Activated T-helper 17 cell treated with anti-CD3 and anti-CD28 coated beads, Interleukin-2, amount 50 U/mL, for 72 hours (primary cell): Measurements from ENCODE around the gene SLC8A1. TPM values are rescaled to one million over a fixed set of nuclear protein-coding genes. Genes with fewer than 3 reads are reported as not detected.

Source experiments
- ATAC-seq: fragments of 150-1000 bp; cut with Tn5 transposase; replicated peaks from 2 replicates; pipeline ENCODE4 v1.10.0; 2021; ENCODE audit warnings: mild to moderate bottlenecking, moderate library complexity
- H3K27ac Mint-ChIP-seq: one replicate; pipeline ENCODE4 v1.8.0; 2022; ENCODE audit warnings: mixed read lengths
- H3K27me3 Mint-ChIP-seq: one replicate; pipeline ENCODE4 v1.8.0; 2022; ENCODE audit warnings: mixed read lengths
- H3K36me3 Mint-ChIP-seq: one replicate; pipeline ENCODE4 v1.8.0; 2022; ENCODE audit warnings: low read depth, mild to moderate bottlenecking, mixed read lengths
- H3K4me1 Mint-ChIP-seq: one replicate; pipeline ENCODE4 v1.8.0; 2022; ENCODE audit warnings: mixed read lengths
- H3K4me3 Mint-ChIP-seq: one replicate; pipeline ENCODE4 v1.8.0; 2022; ENCODE audit warnings: mild to moderate bottlenecking, mixed read lengths
- H3K9me3 Mint-ChIP-seq: one replicate; pipeline ENCODE4 v1.8.0; 2022; ENCODE audit warnings: mixed read lengths
- total RNA-seq, 2 donors: library from RNA; stranded (reverse); gene quantifications; one replicate each; pipeline ENCODE4 v1.2.3, GENCODE V29; 2022

The SLC8A1 gene
- total RNA-seq, 2 donors from 2014 or later: 0.45 TPM; not detected in 1

GRCh38 chr2:40251137-40251536 is 200.8 kb downstream of the SLC8A1 start:
- no peaks in the 10 kb centered on the region for H3K36me3 Mint-ChIP-seq
- ATAC-seq: no peak
- no peaks in the 10 kb centered on the region for H3K9me3 Mint-ChIP-seq
- no peak overlapping the region for H3K27ac Mint-ChIP-seq
- H3K27me3 Mint-ChIP-seq: no peaks in the 10 kb centered on the region
- H3K4me3 Mint-ChIP-seq: no peak overlapping the region
- H3K4me1 Mint-ChIP-seq: no peaks in the 10 kb centered on the region

GRCh38 chr2:40249577-40249976 is 202.3 kb downstream of the SLC8A1 start:
- H3K4me1 Mint-ChIP-seq: no peaks in the 10 kb centered on the region
- no peak for ATAC-seq
- H3K9me3 Mint-ChIP-seq: no peaks in the 10 kb centered on the region
- no peak overlapping the region for H3K27ac Mint-ChIP-seq
- H3K27me3 Mint-ChIP-seq: no peaks in the 10 kb centered on the region
- no peak overlapping the region for H3K4me3 Mint-ChIP-seq
- H3K36me3 Mint-ChIP-seq: no peaks in the 10 kb centered on the region

GRCh38 chr2:40248294-40248693 is 203.6 kb downstream of the SLC8A1 start:
- no peaks in the 10 kb centered on the region for H3K4me1 Mint-ChIP-seq
- no peak overlapping the region for H3K27ac Mint-ChIP-seq
- no peaks in the 10 kb centered on the region for H3K9me3 Mint-ChIP-seq
- H3K27me3 Mint-ChIP-seq: no peaks in the 10 kb centered on the region
- no peak for ATAC-seq
- H3K4me3 Mint-ChIP-seq: no peak overlapping the region
- no peaks in the 10 kb centered on the region for H3K36me3 Mint-ChIP-seq

DNA sequence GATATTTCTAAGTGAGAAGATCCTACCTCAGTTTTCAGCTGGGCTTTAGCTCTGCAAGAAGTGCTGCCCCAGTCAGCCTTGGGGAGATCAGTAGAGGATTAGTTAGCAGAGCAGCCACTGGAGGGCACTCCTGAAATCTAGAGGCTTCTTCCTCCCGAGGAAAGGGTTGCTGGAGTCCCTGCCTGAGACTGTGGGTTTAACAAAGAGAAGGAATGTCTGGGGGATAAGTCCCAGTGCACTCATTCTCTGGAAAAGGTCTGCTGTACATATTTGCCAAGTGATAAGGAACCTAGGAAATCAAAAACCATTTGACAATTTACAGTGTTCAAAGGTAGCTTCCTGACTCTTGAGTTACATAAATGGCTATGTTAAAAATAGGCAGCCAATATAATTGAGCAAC is 207.2 kb downstream of the SLC8A1 start:
- H3K27ac Mint-ChIP-seq: no peak overlapping the region
- peaks cover 6% of the 10 kb centered on the region for H3K27me3 Mint-ChIP-seq
- H3K9me3 Mint-ChIP-seq: no peaks in the 10 kb centered on the region
- H3K4me1 Mint-ChIP-seq: no peaks in the 10 kb centered on the region
- peak; percentile 19 for ATAC-seq
- no peaks in the 10 kb centered on the region for H3K36me3 Mint-ChIP-seq
- no peak overlapping the region for H3K4me3 Mint-ChIP-seq

DNA sequence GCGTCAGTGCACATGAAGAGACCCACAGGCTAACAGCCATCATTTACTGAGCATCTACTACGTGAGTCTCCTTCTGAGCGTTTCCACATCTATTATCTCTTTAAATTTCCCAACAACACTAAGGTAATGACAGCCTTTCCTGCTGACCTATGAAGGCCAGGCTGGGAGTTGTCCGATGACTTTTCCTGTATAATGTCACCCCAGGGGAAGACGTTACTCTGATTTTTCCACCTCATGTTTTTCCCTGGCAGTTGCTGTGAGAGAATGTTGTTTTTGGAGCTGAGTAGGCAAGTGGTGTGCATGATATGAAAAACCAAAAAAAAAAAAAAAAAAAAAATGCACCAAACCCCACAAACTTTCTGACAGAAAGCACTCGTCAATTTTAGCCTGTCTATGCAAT is 207.6 kb downstream of the SLC8A1 start:
- Mint-ChIP-seq H3K9me3 (no peaks in the 10 kb centered on the region), H3K27me3 (peaks cover 6% of the 10 kb centered on the region), H3K4me1 (no peaks in the 10 kb centered on the region), H3K27ac (no peak overlapping the region), H3K4me3 (no peak overlapping the region), H3K36me3 (no peaks in the 10 kb centered on the region)
- no peak for ATAC-seq

GRCh38 chr2:40243581-40244187 is 208.2 kb downstream of the SLC8A1 start:
- no peaks in the 10 kb centered on the region for H3K9me3 Mint-ChIP-seq
- no peak overlapping the region for H3K4me3 Mint-ChIP-seq
- no peaks in the 10 kb centered on the region for H3K4me1 Mint-ChIP-seq
- H3K36me3 Mint-ChIP-seq: no peaks in the 10 kb centered on the region
- H3K27ac Mint-ChIP-seq: no peak overlapping the region
- H3K27me3 Mint-ChIP-seq: peaks cover 6% of the 10 kb centered on the region
- no peak for ATAC-seq

GRCh38 chr2:40242315-40242714 is 209.6 kb downstream of the SLC8A1 start:
- Mint-ChIP-seq H3K4me3 (no peak overlapping the region), H3K36me3 (no peaks in the 10 kb centered on the region), H3K4me1 (no peaks in the 10 kb centered on the region), H3K27ac (no peak overlapping the region), H3K9me3 (no peaks in the 10 kb centered on the region), H3K27me3 (peaks cover 6% of the 10 kb centered on the region)
- no peak for ATAC-seq

DNA sequence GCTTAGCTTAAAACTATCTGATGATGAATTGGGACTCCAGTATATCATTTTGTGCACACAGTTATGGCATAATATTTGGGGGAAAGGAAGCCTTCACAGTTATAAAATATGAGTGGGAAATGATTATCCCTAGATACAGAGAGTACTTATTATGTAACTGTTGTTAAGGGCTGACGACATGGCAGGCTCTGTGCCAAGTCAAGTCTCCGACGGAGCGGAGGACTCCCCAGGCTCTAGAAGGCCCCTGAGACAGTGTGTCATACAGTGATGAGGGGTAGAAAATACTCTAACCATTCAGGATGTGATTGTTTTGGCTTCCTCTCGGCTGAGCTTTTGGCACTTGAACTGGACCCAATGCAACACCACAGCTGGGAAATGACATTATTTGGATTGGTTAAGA is 211.8 kb downstream of the SLC8A1 start:
- Mint-ChIP-seq H3K4me3 (no peak overlapping the region), H3K27ac (no peak overlapping the region), H3K9me3 (no peaks in the 10 kb centered on the region), H3K4me1 (no peaks in the 10 kb centered on the region), H3K27me3 (peaks cover 6% of the 10 kb centered on the region), H3K36me3 (no peaks in the 10 kb centered on the region)
- ATAC-seq: no peak

GRCh38 chr2:40230707-40231432 is 221.0 kb downstream of the SLC8A1 start:
- Mint-ChIP-seq H3K27ac (no peak overlapping the region), H3K27me3 (no peaks in the 10 kb centered on the region), H3K4me1 (no peaks in the 10 kb centered on the region), H3K9me3 (no peaks in the 10 kb centered on the region), H3K36me3 (no peaks in the 10 kb centered on the region), H3K4me3 (no peak overlapping the region)
- ATAC-seq: no peak

- no peak for ATAC-seq
- no peaks in the 10 kb centered on the region for H3K4me1 Mint-ChIP-seq
- no peaks in the 10 kb centered on the region for H3K36me3 Mint-ChIP-seq
- no peaks in the 10 kb centered on the region for H3K27me3 Mint-ChIP-seq
- H3K4me3 Mint-ChIP-seq: no peak overlapping the region
- no peak overlapping the region for H3K27ac Mint-ChIP-seq
- H3K9me3 Mint-ChIP-seq: no peaks in the 10 kb centered on the region
Measured at GRCh38 chr2:40230186-40230585, 221.7 kb downstream of the SLC8A1 start.

DNA sequence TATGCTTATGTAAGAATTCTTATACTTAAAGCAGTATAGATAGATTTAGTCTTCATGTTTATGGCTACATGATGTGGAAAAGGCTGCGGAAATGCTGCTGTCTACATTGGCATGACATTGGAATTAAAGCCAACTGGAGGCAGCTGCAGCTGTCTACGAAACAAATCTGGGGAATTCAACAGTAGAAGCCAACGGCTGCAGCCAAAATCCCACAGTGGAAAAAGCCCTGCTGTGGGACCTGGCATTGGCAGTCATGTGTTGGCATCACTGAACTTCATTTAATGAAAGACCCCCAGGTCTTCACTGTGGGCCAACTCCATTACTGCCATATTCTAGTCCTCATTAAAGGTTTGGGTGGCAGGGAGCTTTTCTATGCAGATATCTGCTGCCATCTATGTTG is 223.6 kb downstream of the SLC8A1 start:
- H3K4me1 Mint-ChIP-seq: no peaks in the 10 kb centered on the region
- ATAC-seq: no peak
- no peak overlapping the region for H3K4me3 Mint-ChIP-seq
- H3K27ac Mint-ChIP-seq: no peak overlapping the region
- peaks cover 3% of the 10 kb centered on the region for H3K9me3 Mint-ChIP-seq
- no peaks in the 10 kb centered on the region for H3K27me3 Mint-ChIP-seq
- H3K36me3 Mint-ChIP-seq: no peaks in the 10 kb centered on the region

DNA sequence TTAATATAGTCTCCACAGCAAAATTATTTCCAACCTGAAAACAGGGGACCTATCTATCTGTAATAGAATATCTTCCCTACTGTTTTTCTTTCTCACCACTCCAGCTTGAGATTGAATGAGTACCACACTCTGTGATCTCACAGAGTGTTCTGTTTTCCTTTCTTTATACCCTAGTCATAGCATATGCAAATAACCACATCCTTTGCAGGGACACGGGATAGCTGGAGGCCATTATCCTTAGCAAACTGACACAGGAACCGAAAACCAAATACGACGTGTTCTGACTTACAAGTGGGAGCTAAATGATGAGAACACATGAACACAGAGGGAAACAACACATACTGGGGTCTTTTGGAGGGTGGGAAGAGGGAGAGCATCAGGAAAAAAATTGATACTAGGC is 224.7 kb downstream of the SLC8A1 start:
- Mint-ChIP-seq H3K36me3 (no peaks in the 10 kb centered on the region), H3K4me3 (no peak overlapping the region), H3K4me1 (no peaks in the 10 kb centered on the region), H3K27me3 (no peaks in the 10 kb centered on the region), H3K9me3 (peaks cover 3% of the 10 kb centered on the region), H3K27ac (no peak overlapping the region)
- no peak for ATAC-seq

DNA sequence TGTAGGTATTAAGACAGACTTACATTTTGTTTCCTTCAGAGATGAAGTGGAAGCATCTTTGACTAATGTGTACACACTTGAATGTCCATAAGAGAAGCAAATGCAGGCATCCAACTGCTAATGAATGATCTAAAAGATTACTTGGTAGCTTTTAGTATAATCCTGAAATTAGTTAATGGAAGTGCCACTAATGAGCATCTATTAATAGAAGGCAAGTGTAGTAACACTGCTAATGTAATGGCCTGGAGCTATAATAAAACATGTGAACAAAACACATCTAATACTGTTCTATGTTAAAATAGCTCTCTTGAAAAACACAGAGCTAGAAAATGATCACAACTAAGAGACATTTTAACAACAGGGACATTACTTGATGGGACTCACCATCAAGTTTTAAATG is 225.3 kb downstream of the SLC8A1 start:
- H3K4me1 Mint-ChIP-seq: no peaks in the 10 kb centered on the region
- H3K27ac Mint-ChIP-seq: no peak overlapping the region
- no peak for ATAC-seq
- no peaks in the 10 kb centered on the region for H3K27me3 Mint-ChIP-seq
- peaks cover 3% of the 10 kb centered on the region for H3K9me3 Mint-ChIP-seq
- no peaks in the 10 kb centered on the region for H3K36me3 Mint-ChIP-seq
- H3K4me3 Mint-ChIP-seq: no peak overlapping the region

GRCh38 chr2:40225670-40226210 is 226.2 kb downstream of the SLC8A1 start:
- H3K27ac Mint-ChIP-seq: no peak overlapping the region
- ATAC-seq: no peak
- no peaks in the 10 kb centered on the region for H3K36me3 Mint-ChIP-seq
- H3K27me3 Mint-ChIP-seq: no peaks in the 10 kb centered on the region
- no peak overlapping the region for H3K4me3 Mint-ChIP-seq
- H3K4me1 Mint-ChIP-seq: no peaks in the 10 kb centered on the region
- H3K9me3 Mint-ChIP-seq: peaks cover 3% of the 10 kb centered on the region

GRCh38 chr2:40224318-40224717 is 227.6 kb downstream of the SLC8A1 start:
- no peak for ATAC-seq
- no peaks in the 10 kb centered on the region for H3K36me3 Mint-ChIP-seq
- H3K9me3 Mint-ChIP-seq: peaks cover 3% of the 10 kb centered on the region

More at GRCh38 chr2:40224318-40224717, 227.6 kb downstream of the SLC8A1 start:
- H3K27ac Mint-ChIP-seq: no peak overlapping the region
- H3K27me3 Mint-ChIP-seq: no peaks in the 10 kb centered on the region
- no peaks in the 10 kb centered on the region for H3K4me1 Mint-ChIP-seq
- no peak overlapping the region for H3K4me3 Mint-ChIP-seq
